ENCODE data around the gene FGFR2. TPM values are rescaled to one million over a fixed set of nuclear protein-coding genes. Genes with fewer than 3 reads are reported as not detected.

The FGFR2 gene
- total RNA-seq, 1 donor from 2014 or later, result 4.5 TPM

GRCh38 chr10:121592155-121592890 is 5.9 kb downstream of the FGFR2 start:
- Histone ChIP-seq H3K27me3 (ENCODE audit: control insufficient read depth, insufficient read depth, low read length) (peaks cover 4% of the 10 kb centered on the region), H3K4me3 (ENCODE audit: low read depth, low read length) (no peak overlapping the region), H3K36me3 (ENCODE audit: control insufficient read depth, insufficient read depth, low read length) (no peaks in the 10 kb centered on the region)
- TF ChIP-seq CTCF (IDR thresholded peaks at IDR 0.05; ENCODE audit: insufficient read depth, low read length, poor library complexity, severe bottlenecking), result no peak
- no peak for DNase-seq (ENCODE audit: low read depth)

GRCh38 chr10:121591186-121591585 is 7.1 kb downstream of the FGFR2 start:
- Histone ChIP-seq H3K4me3 (ENCODE audit: low read depth, low read length) (no peak overlapping the region), H3K27me3 (ENCODE audit: control insufficient read depth, insufficient read depth, low read length) (peaks cover 2% of the 10 kb centered on the region), H3K36me3 (ENCODE audit: control insufficient read depth, insufficient read depth, low read length) (no peaks in the 10 kb centered on the region)
- DNase-seq (ENCODE audit: low read depth), result no peak
- no peak for TF ChIP-seq CTCF (IDR thresholded peaks at IDR 0.05; ENCODE audit: insufficient read depth, low read length, poor library complexity, severe bottlenecking)

GRCh38 chr10:121590772-121591171 is 7.5 kb downstream of the FGFR2 start:
- Histone ChIP-seq H3K36me3 (ENCODE audit: control insufficient read depth, insufficient read depth, low read length) (no peaks in the 10 kb centered on the region), H3K4me3 (ENCODE audit: low read depth, low read length) (no peak overlapping the region), H3K27me3 (ENCODE audit: control insufficient read depth, insufficient read depth, low read length) (peaks cover 2% of the 10 kb centered on the region)
- no peak for DNase-seq (ENCODE audit: low read depth)
- no peak for TF ChIP-seq CTCF (IDR thresholded peaks at IDR 0.05; ENCODE audit: insufficient read depth, low read length, poor library complexity, severe bottlenecking)

- no peak for TF ChIP-seq CTCF (IDR thresholded peaks at IDR 0.05; ENCODE audit: insufficient read depth, low read length, poor library complexity, severe bottlenecking)
- no peaks in the 10 kb centered on the region for H3K27me3 ChIP-seq (ENCODE audit: control insufficient read depth, insufficient read depth, low read length)
- no peak for DNase-seq (ENCODE audit: low read depth)
- H3K36me3 ChIP-seq (ENCODE audit: control insufficient read depth, insufficient read depth, low read length), result no peaks in the 10 kb centered on the region
- H3K4me3 ChIP-seq (ENCODE audit: low read depth, low read length), result no peak overlapping the region
Observed at GRCh38 chr10:121589553-121589952, 8.7 kb downstream of the FGFR2 start.

GRCh38 chr10:121583857-121584256 is 14.4 kb downstream of the FGFR2 start:
- no peak for TF ChIP-seq CTCF (IDR thresholded peaks at IDR 0.05; ENCODE audit: insufficient read depth, low read length, poor library complexity, severe bottlenecking)
- no peak for DNase-seq (ENCODE audit: low read depth)
- no peaks in the 10 kb centered on the region for H3K27me3 ChIP-seq (ENCODE audit: control insufficient read depth, insufficient read depth, low read length)

GRCh38 chr10:121583258-121583657 is 15.0 kb downstream of the FGFR2 start:
- Histone ChIP-seq H3K4me3 (ENCODE audit: low read depth, low read length) (no peak overlapping the region), H3K27me3 (ENCODE audit: control insufficient read depth, insufficient read depth, low read length) (no peaks in the 10 kb centered on the region)
- no peak for TF ChIP-seq CTCF (IDR thresholded peaks at IDR 0.05; ENCODE audit: insufficient read depth, low read length, poor library complexity, severe bottlenecking)

More at GRCh38 chr10:121583857-121584256, 14.4 kb downstream of the FGFR2 start:
- H3K4me3 ChIP-seq (ENCODE audit: low read depth, low read length), result no peak overlapping the region
- H3K36me3 ChIP-seq (ENCODE audit: control insufficient read depth, insufficient read depth, low read length), result no peaks in the 10 kb centered on the region

More at GRCh38 chr10:121583258-121583657, 15.0 kb downstream of the FGFR2 start:
- no peaks in the 10 kb centered on the region for H3K36me3 ChIP-seq (ENCODE audit: control insufficient read depth, insufficient read depth, low read length)
- DNase-seq (ENCODE audit: low read depth), result no peak

All from kidney epithelial cell (primary cell).